ENCODE measurements around the gene DNAH6. TPM values are rescaled to one million over a fixed set of nuclear protein-coding genes. Genes with fewer than 3 reads are reported as not detected.

DNAH6 gene
- total and polyA plus RNA-seq, 2 of the 13 experiments (the other 11 are each of a cell fraction or from before 2014, with no cell fraction given): 0.01 TPM; not detected in 1

GRCh38 chr2:84487298-84487996 lies 28.9 kb upstream of the DNAH6 start (continued):
- TF ChIP-seq, protein P1, sequence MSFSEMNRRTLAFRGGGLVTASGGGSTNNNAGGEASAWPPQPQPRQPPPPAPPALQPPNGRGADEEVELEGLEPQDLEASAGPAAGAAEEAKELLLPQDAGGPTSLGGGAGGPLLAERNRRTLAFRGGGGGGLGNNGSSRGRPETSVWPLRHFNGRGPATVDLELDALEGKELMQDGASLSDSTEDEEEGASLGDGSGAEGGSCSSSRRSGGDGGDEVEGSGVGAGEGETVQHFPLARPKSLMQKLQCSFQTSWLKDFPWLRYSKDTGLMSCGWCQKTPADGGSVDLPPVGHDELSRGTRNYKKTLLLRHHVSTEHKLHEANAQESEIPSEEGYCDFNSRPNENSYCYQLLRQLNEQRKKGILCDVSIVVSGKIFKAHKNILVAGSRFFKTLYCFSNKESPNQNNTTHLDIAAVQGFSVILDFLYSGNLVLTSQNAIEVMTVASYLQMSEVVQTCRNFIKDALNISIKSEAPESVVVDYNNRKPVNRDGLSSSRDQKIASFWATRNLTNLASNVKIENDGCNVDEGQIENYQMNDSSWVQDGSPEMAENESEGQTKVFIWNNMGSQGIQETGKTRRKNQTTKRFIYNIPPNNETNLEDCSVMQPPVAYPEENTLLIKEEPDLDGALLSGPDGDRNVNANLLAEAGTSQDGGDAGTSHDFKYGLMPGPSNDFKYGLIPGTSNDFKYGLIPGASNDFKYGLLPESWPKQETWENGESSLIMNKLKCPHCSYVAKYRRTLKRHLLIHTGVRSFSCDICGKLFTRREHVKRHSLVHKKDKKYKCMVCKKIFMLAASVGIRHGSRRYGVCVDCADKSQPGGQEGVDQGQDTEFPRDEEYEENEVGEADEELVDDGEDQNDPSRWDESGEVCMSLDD (CRISPR knock-in tag; IDR thresholded peaks at IDR 0.05; ENCODE audit: borderline replicate concordance): no peak
- TF ChIP-seq KIAA2018 (CRISPR knock-in tag; IDR thresholded peaks at IDR 0.05; ENCODE audit: borderline replicate concordance) (no peak), ASH2L (IDR thresholded peaks at IDR 0.05; ENCODE audit: insufficient read length, low read depth, low read length) (peak; percentile 40), MLLT10 (CRISPR knock-in tag; IDR thresholded peaks at IDR 0.05) (no peak), CEBPB (IDR thresholded peaks at IDR 0.05; ENCODE audit: borderline replicate concordance, low read depth, low read length) (no peak), BRCA1 (CRISPR knock-in tag; IDR thresholded peaks at IDR 0.05) (no peak), ZNF614 (CRISPR knock-in tag; IDR thresholded peaks at IDR 0.05; ENCODE audit: borderline replicate concordance) (no peak), FOSL2 (CRISPR knock-in tag; IDR thresholded peaks at IDR 0.05) (no peak), RCOR2 (CRISPR knock-in tag; IDR thresholded peaks at IDR 0.05) (0 out of 2 replicates have a peak, but pooled peaks have one; percentile 34), SOX5 (CRISPR knock-in tag; IDR thresholded peaks at IDR 0.05; ENCODE audit: borderline replicate concordance) (peak; percentile 24; the same call in 1 of the 2 replicates)
- TF ChIP-seq, protein P2, sequence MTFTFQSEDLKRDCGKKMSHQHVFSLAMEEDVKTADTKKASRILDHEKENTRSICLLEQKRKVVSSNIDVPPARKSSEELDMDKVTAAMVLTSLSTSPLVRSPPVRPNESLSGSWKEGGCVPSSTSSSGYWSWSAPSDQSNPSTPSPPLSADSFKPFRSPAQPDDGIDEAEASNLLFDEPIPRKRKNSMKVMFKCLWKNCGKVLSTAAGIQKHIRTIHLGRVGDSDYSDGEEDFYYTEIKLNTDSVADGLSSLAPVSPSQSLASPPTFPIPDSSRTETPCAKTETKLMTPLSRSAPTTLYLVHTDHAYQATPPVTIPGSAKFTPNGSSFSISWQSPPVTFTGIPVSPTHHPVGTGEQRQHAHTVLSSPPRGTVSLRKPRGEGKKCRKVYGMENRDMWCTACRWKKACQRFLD (CRISPR knock-in tag; IDR thresholded peaks at IDR 0.05; ENCODE audit: borderline replicate concordance): no peak
- TF ChIP-seq, protein P3, sequence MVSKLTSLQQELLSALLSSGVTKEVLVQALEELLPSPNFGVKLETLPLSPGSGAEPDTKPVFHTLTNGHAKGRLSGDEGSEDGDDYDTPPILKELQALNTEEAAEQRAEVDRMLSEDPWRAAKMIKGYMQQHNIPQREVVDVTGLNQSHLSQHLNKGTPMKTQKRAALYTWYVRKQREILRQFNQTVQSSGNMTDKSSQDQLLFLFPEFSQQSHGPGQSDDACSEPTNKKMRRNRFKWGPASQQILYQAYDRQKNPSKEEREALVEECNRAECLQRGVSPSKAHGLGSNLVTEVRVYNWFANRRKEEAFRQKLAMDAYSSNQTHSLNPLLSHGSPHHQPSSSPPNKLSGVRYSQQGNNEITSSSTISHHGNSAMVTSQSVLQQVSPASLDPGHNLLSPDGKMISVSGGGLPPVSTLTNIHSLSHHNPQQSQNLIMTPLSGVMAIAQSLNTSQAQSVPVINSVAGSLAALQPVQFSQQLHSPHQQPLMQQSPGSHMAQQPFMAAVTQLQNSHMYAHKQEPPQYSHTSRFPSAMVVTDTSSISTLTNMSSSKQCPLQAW (CRISPR knock-in tag; IDR thresholded peaks at IDR 0.05): no peak; the same call in 1 of the 2 replicates
